HG03280 (cell line): Measurements from ENCODE around the gene FXYD6.
"Not testable (repeated sequence)": the region's sequence is repeated elsewhere in the genome, so short reads cannot be mapped to it uniquely, and the experiment has no call there.

Experiments
- ATAC-seq: cut with Tn5 transposase; IDR thresholded peaks from one replicate; pipeline ENCODE4 v1.9.1; 2021; ENCODE audit warnings: mild to moderate bottlenecking, moderate library complexity; ENCODE audit not compliant: unreplicated experiment

FXYD6 gene, protein sequence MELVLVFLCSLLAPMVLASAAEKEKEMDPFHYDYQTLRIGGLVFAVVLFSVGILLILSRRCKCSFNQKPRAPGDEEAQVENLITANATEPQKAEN

DNA sequence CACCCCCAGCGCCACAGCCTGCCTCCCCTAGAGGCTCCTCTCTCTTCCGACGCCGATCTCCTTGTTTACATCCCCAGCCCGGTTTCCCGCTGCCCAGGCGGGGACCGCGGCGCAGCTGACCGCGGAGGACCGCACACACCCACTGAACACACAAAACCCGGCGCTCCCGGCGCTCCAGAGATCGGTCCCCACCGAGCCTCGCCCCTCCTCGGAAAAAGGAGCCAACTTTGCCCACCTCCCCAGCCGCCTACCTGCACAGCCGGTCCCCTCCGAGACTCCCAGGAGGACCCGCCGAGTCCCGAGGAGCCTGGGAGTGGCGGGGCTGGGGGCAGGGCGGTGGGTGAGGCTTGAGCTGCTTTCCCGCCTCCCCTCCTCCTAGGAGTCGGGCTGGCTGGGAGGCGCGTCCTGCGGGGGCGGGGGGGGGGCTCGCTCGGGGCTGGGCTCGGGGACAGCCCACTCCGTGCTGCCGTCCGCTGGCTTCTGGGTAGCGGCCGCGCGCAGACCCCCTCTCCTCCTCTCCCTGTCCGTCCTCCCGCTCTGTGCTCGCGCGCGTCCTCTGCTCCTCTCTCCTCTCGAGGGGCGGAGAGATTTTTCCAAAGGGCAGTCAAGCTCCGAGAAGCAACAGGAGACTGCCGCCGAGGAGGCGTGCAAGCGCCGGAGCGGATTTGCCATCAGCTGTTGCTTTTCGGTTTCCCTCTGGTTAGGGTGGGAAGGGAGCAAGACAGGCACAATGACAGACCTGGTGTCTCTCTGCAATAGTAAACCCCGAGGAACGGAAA lies at the start of gene FXYD6:
Gene FXYD6 (minus strand): TSS at position 318 of the 779 bp plus-strand sequence. CDS start 33,882 bp downstream, outside the sequence.
- ATAC-seq: no peak

DNA sequence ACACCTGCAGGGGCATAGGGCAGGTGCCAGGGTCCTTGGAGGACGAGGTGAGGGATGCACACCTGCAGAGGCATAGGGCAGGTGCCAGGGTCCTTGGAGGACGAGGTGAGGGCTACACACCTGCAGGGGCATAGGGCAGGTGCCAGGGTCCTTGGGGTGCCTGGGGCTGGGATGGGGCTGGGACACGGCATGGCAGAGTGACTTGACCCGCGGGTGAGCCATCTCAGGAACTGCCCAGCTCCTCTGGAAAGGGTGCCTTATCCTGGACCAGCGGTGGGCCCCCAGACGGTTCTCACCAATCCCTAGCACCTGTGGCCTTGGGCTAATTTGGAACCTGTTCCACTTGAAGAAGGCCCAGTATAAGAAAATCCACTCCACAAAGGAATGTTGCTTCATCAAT lies 49.7 kb upstream of the FXYD6 start:
- ATAC-seq: not testable (repeated sequence)

DNA sequence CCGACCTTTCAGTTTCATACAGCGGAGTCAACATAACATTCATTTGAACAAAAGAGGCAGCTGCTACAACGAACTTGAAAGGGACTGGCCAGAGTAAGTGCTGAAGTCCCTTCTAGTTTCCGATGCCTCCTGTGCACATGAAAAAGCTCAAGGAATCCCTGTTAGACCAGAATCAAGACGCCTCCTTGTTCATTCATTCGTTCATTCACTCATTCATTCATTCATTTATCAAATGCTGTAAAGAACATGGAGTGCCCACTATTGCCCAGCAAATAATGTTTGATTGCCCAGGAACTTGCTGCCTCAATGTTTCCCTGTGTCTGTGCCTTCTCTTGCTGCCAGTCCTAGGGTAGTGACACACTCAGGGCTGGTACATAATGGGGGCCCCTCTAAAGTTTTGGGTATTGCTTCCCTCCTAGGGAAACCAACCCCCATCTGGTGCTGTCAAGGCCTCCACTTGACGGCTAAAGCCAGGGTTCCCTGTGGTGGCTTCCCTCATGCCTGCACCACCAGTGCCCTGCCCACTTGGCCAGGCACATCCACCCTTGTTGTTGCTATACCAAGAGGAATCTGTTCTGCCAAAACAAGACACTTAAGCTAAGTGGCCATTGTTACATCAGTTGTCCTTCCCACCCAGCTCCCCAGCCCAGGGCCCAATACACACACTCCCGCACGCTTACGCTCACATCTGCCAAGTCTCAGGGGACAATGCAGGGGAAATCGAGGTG lies 48.9 kb upstream of the FXYD6 start:
- no peak for ATAC-seq

DNA sequence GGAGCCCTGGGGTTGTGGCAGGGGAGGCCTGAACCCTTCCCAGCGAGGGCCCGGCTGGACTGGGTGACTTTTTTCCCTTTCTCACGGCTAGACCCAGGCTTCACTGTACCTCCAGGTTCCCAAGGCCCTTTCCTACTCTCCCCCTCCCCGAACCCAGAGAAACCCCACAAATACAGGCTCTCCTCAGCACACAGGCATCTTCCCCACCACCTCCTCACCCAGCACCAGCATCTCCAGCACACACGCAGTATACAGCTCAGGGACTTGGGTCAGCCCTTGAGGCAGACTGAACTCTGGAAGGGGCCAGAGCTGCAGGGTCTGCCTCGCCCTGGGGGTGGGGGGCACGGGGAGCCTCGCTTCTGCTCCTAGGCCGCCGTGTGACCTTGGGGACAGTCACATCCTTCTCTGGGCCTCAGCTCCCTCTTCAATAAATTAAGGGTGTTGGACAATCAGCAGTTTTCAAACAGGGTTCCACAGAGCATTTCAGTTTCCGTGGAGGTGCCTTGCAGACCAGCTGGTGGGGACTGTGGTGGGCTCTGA lies 48.2 kb upstream of the FXYD6 start:
- no peak for ATAC-seq

DNA sequence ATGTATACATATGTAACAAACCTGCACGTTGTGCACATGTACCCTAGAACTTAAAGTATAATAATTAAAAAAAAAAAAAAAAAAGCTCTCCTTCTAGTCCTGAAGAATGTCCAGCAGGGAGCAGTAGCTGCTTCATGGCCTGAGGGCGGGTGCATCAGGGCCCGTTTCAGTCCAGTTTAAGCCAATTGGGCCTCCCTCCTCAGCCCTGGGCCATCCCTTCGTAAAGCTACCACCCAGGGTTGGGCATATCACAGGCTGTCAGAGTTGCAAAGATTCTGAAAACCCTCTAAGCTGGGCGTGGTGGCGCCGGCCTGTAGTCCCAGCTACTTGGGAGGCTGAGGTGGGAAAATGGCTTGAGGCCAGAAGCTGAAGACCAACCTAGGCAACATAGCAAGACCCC lies 47.3 kb upstream of the FXYD6 start:
- ATAC-seq: no peak

DNA sequence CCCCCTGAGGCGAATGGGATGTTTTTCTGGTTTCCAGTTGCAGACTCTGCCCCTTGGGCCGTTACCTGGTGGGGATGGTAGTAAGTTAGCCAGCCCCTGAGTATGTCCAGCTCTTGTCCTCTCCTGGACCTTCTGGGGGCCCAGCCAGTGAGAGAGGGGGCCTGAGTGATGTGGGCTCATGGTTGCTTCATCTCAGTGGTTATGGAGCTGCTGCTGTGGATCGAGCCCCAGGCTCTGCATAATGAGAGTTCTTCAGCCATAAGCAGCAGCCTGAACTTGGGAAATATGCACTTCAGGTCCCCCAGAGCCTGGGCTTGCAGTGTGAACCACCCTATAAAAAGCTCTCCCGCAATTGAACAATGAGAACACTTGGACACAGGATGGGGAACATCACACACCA lies 46.8 kb upstream of the FXYD6 start:
- no peak for ATAC-seq

DNA sequence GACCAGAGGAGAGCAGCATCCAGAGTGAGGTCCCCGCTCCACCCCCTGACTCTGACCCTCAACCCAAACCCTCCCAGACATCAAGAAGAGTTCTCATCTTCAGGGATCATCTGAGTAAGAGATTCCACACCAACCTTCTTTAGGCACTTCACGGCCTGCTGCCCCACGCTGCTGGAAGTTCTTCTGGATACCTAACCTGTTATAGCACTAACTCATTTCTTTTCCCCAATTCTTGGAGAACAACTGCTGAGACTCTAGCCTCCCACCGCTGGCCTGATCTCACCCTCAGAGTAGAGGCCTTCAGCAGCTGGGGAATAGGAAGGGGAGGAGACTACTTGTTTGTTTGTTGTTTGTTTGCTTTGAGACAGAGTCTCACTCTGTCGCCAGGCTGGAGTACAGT lies 45.4 kb upstream of the FXYD6 start:
- ATAC-seq: no peak

DNA sequence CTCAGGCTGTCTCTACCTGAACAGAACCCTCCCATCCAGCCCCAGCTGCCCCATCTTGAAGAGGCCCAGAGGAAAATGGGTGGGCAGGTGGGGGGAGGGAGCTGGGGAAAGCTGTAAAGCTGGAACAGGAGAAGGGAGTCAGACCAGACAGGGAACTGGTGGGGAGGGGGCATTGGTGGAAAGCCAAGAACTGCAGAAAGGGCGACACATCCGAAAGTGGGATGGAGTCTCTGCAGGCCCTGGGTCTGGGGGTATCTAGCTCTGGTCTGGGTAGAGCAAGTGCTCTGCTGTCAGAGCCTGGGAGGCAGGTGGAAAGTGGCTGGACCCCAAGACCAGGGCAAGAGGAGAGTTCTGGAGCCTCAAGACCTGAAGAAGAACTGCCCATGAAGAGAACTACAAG lies 45.0 kb upstream of the FXYD6 start:
- ATAC-seq: no peak

DNA sequence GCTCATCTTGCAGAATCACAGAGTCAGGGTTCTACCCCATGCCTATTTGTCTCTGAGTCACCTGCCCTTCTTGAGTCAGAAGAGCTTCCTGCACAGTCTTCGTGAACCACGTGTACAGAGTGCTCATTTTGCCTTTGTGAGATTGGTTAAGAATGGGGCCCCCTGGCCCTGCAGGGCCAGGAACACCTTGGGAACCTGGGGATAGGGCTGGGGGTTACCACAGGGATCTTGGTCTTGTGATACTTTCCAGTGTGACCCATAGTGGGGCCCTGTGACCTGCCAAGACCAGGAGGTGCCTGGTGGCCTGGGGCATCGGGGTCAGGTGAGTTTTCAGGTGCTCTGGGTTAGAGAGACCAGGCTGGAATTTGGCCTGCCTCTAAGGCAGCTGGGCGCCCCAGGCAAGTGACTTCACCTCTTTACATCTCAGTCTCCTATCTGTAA lies 43.3 kb upstream of the FXYD6 start:
- ATAC-seq: no peak

DNA sequence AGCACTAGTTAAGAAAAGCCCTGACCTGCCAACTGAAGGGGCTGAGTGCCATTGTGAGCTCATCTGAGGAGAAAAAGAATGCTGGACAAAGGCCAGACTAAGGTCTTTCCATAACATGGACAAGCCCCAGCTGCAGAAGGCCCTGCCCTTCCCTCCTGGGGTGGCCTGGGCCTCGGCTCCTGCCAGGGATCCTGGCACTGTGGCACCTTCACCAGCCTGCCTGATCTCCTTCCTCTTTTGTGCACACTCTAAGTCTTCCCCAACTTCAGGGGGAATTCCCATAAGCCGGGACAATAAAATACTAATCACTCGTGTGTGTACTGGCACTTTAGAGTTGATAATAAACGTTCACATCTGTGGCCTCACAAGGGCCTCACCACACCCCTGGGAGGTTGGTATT lies 42.9 kb upstream of the FXYD6 start:
- ATAC-seq: no peak

DNA sequence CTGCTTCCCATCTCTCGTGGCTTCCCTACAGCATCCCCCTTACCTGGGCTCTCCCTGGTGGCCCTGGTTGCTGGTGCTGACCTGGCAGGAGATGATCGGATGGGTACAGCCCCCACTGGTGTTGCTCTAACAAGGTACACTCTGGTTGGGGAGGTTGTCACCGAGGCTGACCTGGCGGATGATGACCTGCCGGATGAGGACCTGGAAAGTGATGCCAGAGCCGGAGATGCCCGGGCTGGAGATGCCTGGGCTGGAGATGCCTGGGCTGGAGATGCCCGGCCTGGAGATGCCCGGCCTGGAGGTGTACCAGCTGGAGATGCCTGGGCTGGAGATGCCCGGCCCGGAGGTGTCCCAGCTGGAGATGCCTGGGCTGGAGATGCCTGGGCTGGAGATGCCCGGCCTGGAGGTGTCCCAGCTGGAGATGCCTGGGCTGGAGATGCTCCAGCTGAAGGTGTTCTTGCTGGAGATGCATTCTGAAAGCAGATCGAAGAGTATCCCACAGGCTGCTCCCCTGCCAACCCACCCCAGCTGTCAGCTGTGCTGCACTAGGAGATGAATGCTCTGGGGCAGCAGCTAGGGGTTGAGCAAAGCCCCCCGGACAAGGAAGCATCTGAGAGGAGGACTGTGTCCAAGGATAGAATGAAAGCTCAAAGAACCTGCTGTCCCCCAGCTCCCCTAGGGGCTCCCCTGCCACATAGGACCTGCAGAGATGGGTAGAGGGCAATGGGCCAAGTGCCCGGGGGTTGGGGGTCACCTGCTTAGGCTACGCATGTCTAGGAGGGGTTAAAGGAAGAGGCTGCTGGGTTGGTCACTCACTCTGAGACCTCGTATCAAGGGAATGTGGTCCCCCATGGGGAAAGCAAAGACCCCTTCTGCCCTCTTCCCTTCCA lies 42.2 kb upstream of the FXYD6 start:
- no peak for ATAC-seq

DNA sequence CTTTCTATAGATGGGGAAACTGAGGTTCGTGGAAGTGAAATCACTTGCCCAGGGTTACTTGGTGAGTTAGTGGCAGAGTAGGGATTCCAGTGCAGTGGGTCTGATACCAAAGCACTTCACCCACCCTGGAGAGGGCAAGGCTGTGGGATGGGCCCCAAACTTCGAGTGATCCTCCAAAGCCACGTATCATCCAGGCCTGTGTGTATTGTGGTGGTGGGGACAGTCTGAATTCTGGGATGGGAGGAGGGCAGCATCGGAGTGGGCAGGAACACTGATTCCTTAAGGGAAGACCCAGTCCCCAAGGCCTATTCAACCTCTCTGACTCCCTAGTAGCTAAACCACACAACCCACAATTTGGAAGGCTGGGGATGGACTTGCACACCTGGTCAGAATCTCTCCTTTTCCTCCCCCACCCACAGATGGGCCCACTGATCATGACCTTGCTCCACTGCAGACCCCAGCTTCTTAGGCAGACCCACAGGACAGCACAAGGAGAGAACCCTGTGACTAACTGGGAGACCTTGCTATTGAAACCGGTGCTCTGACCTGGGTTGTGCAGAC lies 41.2 kb upstream of the FXYD6 start:
- ATAC-seq: no peak

DNA sequence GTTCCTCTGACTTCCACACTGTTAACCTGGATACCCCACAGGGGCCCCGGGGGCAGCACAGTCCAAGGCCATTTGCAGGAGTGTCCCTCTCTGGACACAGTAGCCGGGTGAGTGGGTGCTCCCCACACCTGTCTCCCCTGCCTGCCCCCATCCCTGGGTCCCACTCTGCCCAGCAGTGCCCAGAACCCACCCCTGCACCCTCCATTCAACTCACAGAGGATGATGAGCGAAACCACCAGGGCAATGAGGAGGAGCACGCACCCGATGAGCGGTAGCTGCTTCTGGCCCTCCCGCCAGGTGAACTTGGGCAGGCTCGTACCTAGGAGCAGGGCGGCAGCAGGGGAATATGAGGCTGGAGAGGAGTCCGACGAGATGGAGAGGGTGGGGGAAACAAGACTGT lies 40.5 kb upstream of the FXYD6 start:
- ATAC-seq: no peak

DNA sequence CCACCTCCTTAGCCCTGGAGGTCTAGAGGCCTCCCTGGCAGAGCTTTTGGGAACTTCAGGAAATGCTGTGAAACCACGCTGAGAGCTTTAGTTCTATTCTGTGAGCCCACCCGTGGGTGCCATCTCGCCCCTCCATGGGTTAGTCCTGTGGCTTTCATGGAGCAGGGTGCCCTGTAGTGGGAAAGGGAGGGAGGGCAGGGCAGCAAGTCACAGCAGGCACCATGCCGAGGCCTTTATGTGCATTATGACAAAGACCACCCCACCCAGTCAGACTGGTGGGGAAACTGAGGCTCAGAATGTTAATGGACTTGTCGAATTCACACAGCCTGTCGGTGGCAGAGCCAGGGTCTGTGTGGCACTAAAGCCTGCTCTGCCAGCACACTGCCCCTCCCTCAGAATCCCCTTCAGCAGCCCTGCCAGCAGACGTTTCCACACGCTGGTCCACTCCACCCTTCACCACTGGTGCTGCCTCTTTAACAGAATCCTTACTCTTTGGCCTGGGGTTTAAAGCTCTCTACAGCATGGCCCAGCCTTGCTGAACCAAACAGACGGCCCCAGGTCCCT lies 39.3 kb upstream of the FXYD6 start:
- no peak for ATAC-seq

DNA sequence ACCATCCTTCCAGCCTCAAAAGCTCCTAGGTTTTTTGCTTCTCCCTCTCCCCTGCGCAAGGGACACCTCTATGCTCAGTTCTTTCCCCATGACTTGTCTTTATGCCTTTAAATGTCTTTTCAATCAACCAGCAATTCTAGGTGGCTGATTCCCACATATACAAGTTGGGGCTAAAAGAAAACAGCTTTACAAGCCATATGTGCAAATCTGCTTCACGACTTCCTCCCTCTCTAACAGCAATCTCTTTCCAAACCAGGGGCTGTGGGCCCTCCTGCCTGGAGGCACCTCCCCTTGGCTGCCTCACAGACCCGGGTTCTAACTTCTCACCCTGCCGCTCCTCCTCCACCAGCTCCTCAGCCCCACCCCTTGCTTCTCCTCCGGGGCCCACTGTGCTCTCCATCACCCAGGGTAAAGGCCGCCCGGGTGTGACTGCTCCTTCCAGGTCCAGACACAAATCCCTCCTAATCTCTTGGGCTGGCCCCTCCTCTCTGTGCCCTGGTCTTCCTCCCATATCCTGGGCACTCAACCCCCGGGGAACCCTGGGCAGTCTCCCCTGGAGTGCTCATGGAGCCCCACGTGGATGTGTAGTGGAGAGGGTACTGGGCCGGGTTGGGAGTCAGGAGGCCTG lies 38.6 kb upstream of the FXYD6 start:
- no peak for ATAC-seq

DNA sequence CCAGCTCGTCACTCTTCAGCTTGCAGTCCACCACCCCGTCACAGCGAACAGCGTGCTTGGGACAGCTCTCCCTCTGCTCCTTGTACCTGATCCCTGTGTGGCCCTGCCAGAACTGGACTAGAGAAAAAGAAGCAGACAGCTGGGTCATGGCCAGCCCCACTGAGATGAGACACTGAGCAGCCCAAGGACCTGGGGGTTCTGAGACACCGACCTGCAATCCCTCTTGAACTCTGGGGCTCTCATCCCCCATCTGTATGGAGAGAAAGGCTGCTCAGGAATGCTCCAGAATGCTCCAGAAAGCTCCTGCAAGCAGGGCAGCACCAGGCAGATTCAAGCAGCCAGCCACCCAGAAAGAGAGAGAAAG lies 37.9 kb upstream of the FXYD6 start:
- ATAC-seq: no peak

DNA sequence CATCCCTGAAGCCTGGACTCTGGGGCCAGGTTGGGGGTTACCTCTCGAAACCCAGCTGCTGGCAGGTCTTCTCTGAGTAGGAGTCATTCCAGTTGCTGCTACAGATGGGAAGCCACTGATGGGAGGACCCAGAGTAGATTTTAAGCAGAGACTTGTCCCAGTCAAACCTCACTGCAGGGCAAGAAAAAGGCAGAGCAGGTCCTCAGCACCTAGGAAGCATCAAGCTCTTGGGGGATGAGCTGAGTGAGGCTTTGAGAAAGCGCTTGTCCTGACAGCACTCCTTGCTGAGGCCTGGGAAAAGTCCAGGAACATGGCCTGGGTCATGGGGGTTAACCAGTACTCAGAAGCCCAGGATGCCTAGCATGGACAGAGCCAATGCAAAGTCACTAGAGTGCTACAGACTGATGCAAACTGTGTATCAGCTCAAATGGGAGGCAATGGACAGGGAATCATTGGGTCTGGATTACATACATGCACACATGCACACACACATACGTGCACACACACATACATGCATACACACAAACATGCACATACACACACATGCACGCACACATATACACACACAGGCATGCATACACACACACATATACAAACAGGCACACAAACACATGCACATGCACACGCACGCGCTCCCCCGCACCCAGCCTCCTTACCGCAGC lies 37.4 kb upstream of the FXYD6 start:
- ATAC-seq: no peak

DNA sequence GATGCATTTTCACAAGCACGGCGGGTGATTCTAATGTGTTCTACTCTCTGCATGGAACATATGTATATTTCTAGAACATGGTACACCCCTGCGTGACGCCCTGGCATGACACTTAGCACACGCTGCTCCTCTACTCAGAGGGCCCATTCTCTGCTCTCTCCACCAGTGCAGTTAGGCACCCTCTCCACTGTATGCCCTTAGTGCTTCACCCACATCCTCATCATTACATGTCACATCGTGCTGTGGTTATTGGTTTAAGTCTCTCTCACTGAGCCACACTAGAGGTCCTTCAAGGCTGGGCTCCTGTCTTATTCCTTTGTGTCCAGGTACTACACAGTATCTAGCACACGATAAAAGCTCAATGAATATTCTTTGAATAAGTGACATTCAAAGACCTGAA lies 36.0 kb upstream of the FXYD6 start:
- ATAC-seq: no peak

DNA sequence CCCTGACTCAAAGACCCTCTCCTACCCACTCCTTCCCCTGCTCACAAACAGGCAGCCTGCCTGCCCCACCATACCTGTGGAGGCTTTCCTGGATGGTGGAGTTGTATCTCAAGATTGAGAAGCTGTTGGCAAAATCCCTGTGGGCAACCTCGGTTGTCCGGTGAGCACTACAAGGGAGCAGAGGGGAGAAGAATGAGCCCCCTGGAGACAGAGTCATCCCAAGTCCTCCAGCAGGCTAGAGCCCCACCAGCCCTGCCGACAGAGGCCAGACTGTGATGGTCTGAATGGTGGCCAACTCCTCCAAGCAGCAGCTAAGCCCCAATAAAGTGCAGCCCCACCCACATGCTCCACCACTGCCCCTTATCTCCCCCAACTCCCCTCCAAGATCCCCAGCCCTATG lies 35.2 kb upstream of the FXYD6 start:
- ATAC-seq: no peak
